ENCODE results near the gene NDUFS1.
"Not testable (repeated sequence)": the region's sequence is repeated elsewhere in the genome, so short reads cannot be mapped to it uniquely, and the experiment has no call there.

NDUFS1 gene

GRCh38 chr2:206163251-206163880 lies 4.1 kb upstream of the NDUFS1 start:
- no peak for DNase-seq (ENCODE audit: extremely low read depth in 1 of 2, low read depth in 1 of 2)

GRCh38 chr2:206162401-206162800 lies 3.2 kb upstream of the NDUFS1 start:
- DNase-seq (ENCODE audit: extremely low read depth in 1 of 2, low read depth in 1 of 2), result not testable (repeated sequence)

GRCh38 chr2:206160807-206161179 lies 1.5 kb upstream of the NDUFS1 start:
- no peak for DNase-seq (ENCODE audit: extremely low read depth in 1 of 2, low read depth in 1 of 2)

GRCh38 chr2:206160125-206160806 lies 1.0 kb upstream of the NDUFS1 start:
- DNase-seq (ENCODE audit: extremely low read depth in 1 of 2, low read depth in 1 of 2), result no peak

GRCh38 chr2:206158563-206159345 lies 490 bp downstream of the NDUFS1 start:
- DNase-seq (ENCODE audit: extremely low read depth in 1 of 2, low read depth in 1 of 2), result no peak

- not testable (repeated sequence) for DNase-seq (ENCODE audit: extremely low read depth in 1 of 2, low read depth in 1 of 2)
Observed at GRCh38 chr2:206157014-206157413, 2.2 kb downstream of the NDUFS1 start.

GRCh38 chr2:206154197-206154596 lies 5.0 kb downstream of the NDUFS1 start:
- DNase-seq (ENCODE audit: extremely low read depth in 1 of 2, low read depth in 1 of 2), result no peak

- no peak for DNase-seq (ENCODE audit: extremely low read depth in 1 of 2, low read depth in 1 of 2)
Observed at GRCh38 chr2:206150631-206151030, 8.6 kb downstream of the NDUFS1 start.

GRCh38 chr2:206150168-206150567 lies 9.1 kb downstream of the NDUFS1 start:
- no peak for DNase-seq (ENCODE audit: extremely low read depth in 1 of 2, low read depth in 1 of 2)

GRCh38 chr2:206149330-206149729 lies 9.9 kb downstream of the NDUFS1 start:
- no peak for DNase-seq (ENCODE audit: extremely low read depth in 1 of 2, low read depth in 1 of 2)

GRCh38 chr2:206145665-206146064 lies 13.6 kb downstream of the NDUFS1 start:
- no peak for DNase-seq (ENCODE audit: extremely low read depth in 1 of 2, low read depth in 1 of 2)

GRCh38 chr2:206144383-206144782 lies 14.9 kb downstream of the NDUFS1 start:
- no peak for DNase-seq (ENCODE audit: extremely low read depth in 1 of 2, low read depth in 1 of 2)

- no peak for DNase-seq (ENCODE audit: extremely low read depth in 1 of 2, low read depth in 1 of 2)
Observed at GRCh38 chr2:206143451-206143850, 15.8 kb downstream of the NDUFS1 start.

GRCh38 chr2:206127656-206128055 lies 31.6 kb downstream of the NDUFS1 start:
- DNase-seq (ENCODE audit: extremely low read depth in 1 of 2, low read depth in 1 of 2), result no peak

- no peak for DNase-seq (ENCODE audit: extremely low read depth in 1 of 2, low read depth in 1 of 2)
Observed at GRCh38 chr2:206125901-206126300, 33.3 kb downstream of the NDUFS1 start.

- DNase-seq (ENCODE audit: extremely low read depth in 1 of 2, low read depth in 1 of 2), result not testable (repeated sequence)
Observed at GRCh38 chr2:206122569-206122968, 36.7 kb downstream of the NDUFS1 start.

- DNase-seq (ENCODE audit: extremely low read depth in 1 of 2, low read depth in 1 of 2), result no peak
Observed at GRCh38 chr2:206116278-206116677, 43.0 kb downstream of the NDUFS1 start.

GRCh38 chr2:206115026-206115578 lies 44.1 kb downstream of the NDUFS1 start:
- DNase-seq (ENCODE audit: extremely low read depth in 1 of 2, low read depth in 1 of 2), result no peak

- no peak for DNase-seq (ENCODE audit: extremely low read depth in 1 of 2, low read depth in 1 of 2)
Observed at GRCh38 chr2:206112846-206113547, 46.2 kb downstream of the NDUFS1 start.

- DNase-seq (ENCODE audit: extremely low read depth in 1 of 2, low read depth in 1 of 2), result no peak
Observed at GRCh38 chr2:206112108-206112507, 47.1 kb downstream of the NDUFS1 start.

GRCh38 chr2:206108713-206109112 lies 50.5 kb downstream of the NDUFS1 start:
- DNase-seq (ENCODE audit: extremely low read depth in 1 of 2, low read depth in 1 of 2), result no peak
